ENCODE data around the gene LIN9. TPM values are rescaled to one million over a fixed set of nuclear protein-coding genes. Genes with fewer than 3 reads are reported as not detected.

LIN9 gene
- total and polyA plus RNA-seq, 2 donors from 2014 or later = 0.73 to 2.7 TPM

DNA sequence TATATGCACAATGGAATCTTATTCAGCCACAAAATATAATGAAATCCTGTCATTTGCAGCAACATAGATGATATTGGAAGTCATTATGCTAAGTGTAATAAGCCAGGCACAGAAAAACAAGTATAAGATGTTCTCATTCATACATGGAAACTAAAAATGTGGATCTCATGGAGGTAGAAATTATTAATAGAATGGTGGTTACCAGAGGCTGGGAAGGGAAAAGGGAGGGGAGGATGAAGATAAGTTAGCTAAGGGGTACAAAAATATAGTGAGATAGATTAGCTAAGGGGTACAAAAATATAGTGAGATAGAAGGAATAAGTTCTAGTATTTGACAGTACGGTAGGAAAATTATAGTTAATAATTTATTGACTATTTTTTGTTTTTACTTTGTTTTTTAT, 27.9 kb downstream of the LIN9 start:
- no peak overlapping the region for H3K4me3 ChIP-seq (ENCODE audit: low read length in 3 of 3)
- intact Hi-C loops (cut with DNase I) = no loop called here
- no peak overlapping the region for H3K9ac ChIP-seq (ENCODE audit: low read length in 3 of 3)
- FAIRE-seq = no peak
- H3K27ac ChIP-seq (ENCODE audit: low read depth in 2 of 2, low read length in 2 of 2) = no peak overlapping the region
- no peaks in the 10 kb centered on the region for H3K4me1 ChIP-seq (ENCODE audit: control insufficient read depth in 2 of 3, insufficient read depth in 2 of 3, low read depth in 1 of 3, low read length in 3 of 3)
- H3K9me3 ChIP-seq (ENCODE audit: control insufficient read depth in 2 of 3, insufficient read depth in 1 of 3, low read length in 3 of 3) = no peaks in the 10 kb centered on the region
- no peak for TF ChIP-seq CTCF (IDR thresholded peaks at IDR 0.05; ENCODE audit: borderline replicate concordance, extremely low read depth, insufficient read depth)
- H3K36me3 ChIP-seq (ENCODE audit: control insufficient read depth in 2 of 3, insufficient read depth in 3 of 3, low read length in 3 of 3) = no peaks in the 10 kb centered on the region
- no peaks in the 10 kb centered on the region for H3K27me3 ChIP-seq (ENCODE audit: control insufficient read depth, insufficient read depth, low read length)
- no peak for DNase-seq

- Histone ChIP-seq H3K27ac (ENCODE audit: low read depth in 2 of 2, low read length in 2 of 2) (no peak overlapping the region), H3K9ac (ENCODE audit: low read length in 3 of 3) (no peak overlapping the region), H3K27me3 (ENCODE audit: control insufficient read depth, insufficient read depth, low read length) (no peaks in the 10 kb centered on the region), H3K4me3 (ENCODE audit: low read length in 3 of 3) (no peak overlapping the region), H3K36me3 (ENCODE audit: control insufficient read depth in 2 of 3, insufficient read depth in 3 of 3, low read length in 3 of 3) (no peaks in the 10 kb centered on the region), H3K4me1 (ENCODE audit: control insufficient read depth in 2 of 3, insufficient read depth in 2 of 3, low read depth in 1 of 3, low read length in 3 of 3) (no peaks in the 10 kb centered on the region), H3K9me3 (ENCODE audit: control insufficient read depth in 2 of 3, insufficient read depth in 1 of 3, low read length in 3 of 3) (no peaks in the 10 kb centered on the region)
- no peak for TF ChIP-seq CTCF (IDR thresholded peaks at IDR 0.05; ENCODE audit: borderline replicate concordance, extremely low read depth, insufficient read depth)
- DNase-seq = no peak
- no peak for FAIRE-seq
- intact Hi-C loops (cut with DNase I) = no loop called here
Observed at GRCh38 chr1:226279498-226279897, 29.5 kb downstream of the LIN9 start.

GRCh38 chr1:226277897-226278296, 31.1 kb downstream of the LIN9 start:
- H3K9ac ChIP-seq (ENCODE audit: low read length in 3 of 3) = no peak overlapping the region
- H3K9me3 ChIP-seq (ENCODE audit: control insufficient read depth in 2 of 3, insufficient read depth in 1 of 3, low read length in 3 of 3) = no peaks in the 10 kb centered on the region
- FAIRE-seq = no peak
- TF ChIP-seq CTCF (IDR thresholded peaks at IDR 0.05; ENCODE audit: borderline replicate concordance, extremely low read depth, insufficient read depth) = no peak
- intact Hi-C loops (cut with DNase I) = no loop called here
- H3K4me3 ChIP-seq (ENCODE audit: low read length in 3 of 3) = no peak overlapping the region
- H3K36me3 ChIP-seq (ENCODE audit: control insufficient read depth in 2 of 3, insufficient read depth in 3 of 3, low read length in 3 of 3) = no peaks in the 10 kb centered on the region
- no peak overlapping the region for H3K27ac ChIP-seq (ENCODE audit: low read depth in 2 of 2, low read length in 2 of 2)
- H3K4me1 ChIP-seq (ENCODE audit: control insufficient read depth in 2 of 3, insufficient read depth in 2 of 3, low read depth in 1 of 3, low read length in 3 of 3) = no peaks in the 10 kb centered on the region
- DNase-seq = no peak
- H3K27me3 ChIP-seq (ENCODE audit: control insufficient read depth, insufficient read depth, low read length) = no peaks in the 10 kb centered on the region

DNA sequence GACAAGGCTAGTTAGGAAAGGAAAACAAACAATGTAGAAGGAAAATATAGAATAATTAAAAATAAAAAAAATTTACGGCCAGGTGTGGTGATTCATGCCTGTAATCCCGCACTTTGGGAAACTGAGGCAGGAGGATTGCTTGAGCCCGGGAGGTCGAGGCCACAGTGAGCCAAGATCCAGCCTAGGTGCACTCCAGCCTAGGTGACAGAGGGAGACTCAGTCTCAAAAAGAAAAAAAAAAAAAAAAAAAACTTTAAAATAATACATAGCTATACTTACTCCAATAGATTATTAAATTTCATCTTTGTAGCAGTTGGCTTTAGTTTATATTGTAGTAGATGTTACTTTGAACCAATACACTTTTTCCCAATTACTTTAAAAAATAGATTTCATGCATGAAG, 32.0 kb downstream of the LIN9 start:
- DNase-seq (no peak), FAIRE-seq (no peak)
- no peak overlapping the region for H3K4me3 ChIP-seq (ENCODE audit: low read length in 3 of 3)
- H3K36me3 ChIP-seq (ENCODE audit: control insufficient read depth in 2 of 3, insufficient read depth in 3 of 3, low read length in 3 of 3) = no peaks in the 10 kb centered on the region
- H3K9me3 ChIP-seq (ENCODE audit: control insufficient read depth in 2 of 3, insufficient read depth in 1 of 3, low read length in 3 of 3) = no peaks in the 10 kb centered on the region
- H3K4me1 ChIP-seq (ENCODE audit: control insufficient read depth in 2 of 3, insufficient read depth in 2 of 3, low read depth in 1 of 3, low read length in 3 of 3) = no peaks in the 10 kb centered on the region
- H3K27me3 ChIP-seq (ENCODE audit: control insufficient read depth, insufficient read depth, low read length) = no peaks in the 10 kb centered on the region
- no peak for TF ChIP-seq CTCF (IDR thresholded peaks at IDR 0.05; ENCODE audit: borderline replicate concordance, extremely low read depth, insufficient read depth)
- intact Hi-C loops (cut with DNase I) = no loop called here
- H3K27ac ChIP-seq (ENCODE audit: low read depth in 2 of 2, low read length in 2 of 2) = no peak overlapping the region
- no peak overlapping the region for H3K9ac ChIP-seq (ENCODE audit: low read length in 3 of 3)
